ENCODE data around the gene NID1.
"Not testable (repeated sequence)": the region's sequence is repeated elsewhere in the genome, so short reads cannot be mapped to it uniquely, and the experiment has no call there.

Gene NID1

DNA sequence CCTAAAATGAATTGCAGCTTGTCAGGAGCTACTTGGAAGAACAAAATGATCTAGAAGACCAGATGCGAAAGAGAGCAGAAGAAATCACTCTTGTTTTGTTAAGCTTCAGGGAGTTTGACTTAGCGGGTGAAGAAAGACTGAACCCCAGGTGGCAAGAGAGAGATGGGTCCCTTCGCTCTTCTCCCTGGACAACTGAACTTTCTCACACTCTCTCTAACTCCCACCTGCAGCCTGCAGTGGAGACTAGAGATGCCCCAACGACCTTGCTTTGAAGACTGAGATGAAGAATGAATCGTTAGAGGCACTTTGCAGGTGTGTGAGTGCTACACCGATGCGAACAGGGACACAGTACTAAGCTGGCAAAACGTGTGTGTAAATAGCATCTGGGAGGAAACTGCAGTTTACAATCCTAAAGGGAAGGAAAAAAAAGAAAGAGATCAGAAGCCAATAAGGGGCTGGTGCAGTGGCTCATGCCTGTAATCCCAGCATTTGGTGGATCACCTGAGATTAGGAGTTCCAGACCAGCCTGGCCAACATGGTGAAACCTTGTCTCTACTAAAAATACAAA is 133.6 kb downstream of the NID1 start:
- DNase-seq: no peak

DNA sequence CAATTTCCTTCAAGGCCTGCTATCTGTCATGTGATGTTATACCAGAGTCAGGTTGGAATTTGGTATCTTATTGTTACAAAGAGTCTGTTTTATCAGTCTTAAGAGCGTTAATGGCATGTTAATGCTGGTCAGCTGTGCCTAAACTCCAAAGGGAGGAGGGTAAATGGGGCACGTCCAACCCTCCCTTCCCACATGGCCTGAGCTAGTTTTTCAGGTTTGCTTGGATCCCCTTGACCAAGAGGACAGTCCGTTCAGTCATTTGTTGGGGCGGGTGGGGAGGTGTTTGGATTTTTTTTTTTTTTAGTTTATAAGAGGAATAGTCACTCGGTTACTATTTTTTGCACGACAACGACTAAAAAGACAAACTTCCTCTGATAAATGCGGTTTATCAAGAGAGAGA is 134.3 kb downstream of the NID1 start:
- DNase-seq: no peak

GRCh38 chr1:235929216-235929615 is 135.7 kb downstream of the NID1 start:
- no peak for DNase-seq

- DNase-seq: no peak
These were observed 136.7 kb downstream of the NID1 start for GRCh38 chr1:235928197-235928596.

DNA sequence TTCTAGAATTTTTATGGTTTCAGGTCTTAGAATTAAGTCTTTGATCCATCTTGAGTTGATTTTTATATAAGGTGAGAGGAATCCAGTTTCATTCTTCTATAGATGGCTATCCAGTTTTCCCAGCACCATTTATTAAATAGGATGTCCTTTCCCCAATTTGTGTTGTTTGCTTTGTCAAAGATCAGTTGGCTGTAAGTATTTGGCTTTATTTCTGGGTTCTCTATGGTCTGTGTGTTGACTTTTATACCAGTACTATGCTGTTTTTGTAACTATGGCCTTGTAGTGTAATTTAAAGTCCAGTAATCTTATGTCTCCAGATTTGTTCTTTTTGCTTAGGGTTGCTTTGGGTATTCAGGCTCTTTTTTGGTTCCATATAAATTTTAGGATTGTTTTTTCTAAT is 137.3 kb downstream of the NID1 start:
- not testable (repeated sequence) for DNase-seq

Data from stimulated activated CD8-positive, alpha-beta memory T cell treated with anti-CD3 and anti-CD28 coated beads, Interleukin-4, amount 100 ng/mL, for 48 hours (primary cell).